ENCODE results near the gene ROR1.

- TF ChIP-seq CTCF (conservative IDR thresholded peaks at IDR 0.05; ENCODE audit: low read length) (no peak), EZH2phosphoT487 (IDR thresholded peaks at IDR 0.05; ENCODE audit: borderline replicate concordance, low read depth, low read length) (no peak)
These were observed 236.5 kb downstream of the ROR1 start for GRCh38 chr1:64010316-64010715.

Measured in OCI-LY7 (cell line).